Ureter (tissue), 1 donor: ENCODE data around the gene COA8. TPM values are rescaled to one million over a fixed set of nuclear protein-coding genes. Genes with fewer than 3 reads are reported as not detected.
A peak's percentile ranks its signal among the peaks of the same experiment; 100 is the strongest.
"Not testable (repeated sequence)": the region's sequence is repeated elsewhere in the genome, so short reads cannot be mapped to it uniquely, and the experiment has no call there.

Experiments used
- DNase-seq: peaks from one replicate; pipeline ENCODE4 v3.0.0-alpha.2; 2020; ENCODE audit warnings: low spot score
- total RNA-seq: library from RNA; stranded (reverse); gene quantifications from one replicate; pipeline ENCODE4 v1.2.4, GENCODE V29; 2023
- donor health status: DM: yes; HTN: yes; CAD: no.

The COA8 gene
- total RNA-seq, 1 donor from 2014 or later = 37.3 TPM

- no peak for DNase-seq
These were observed 11.3 kb downstream of the COA8 start for GRCh38 chr14:103574104-103574503.

GRCh38 chr14:103574707-103575285 is 12.0 kb downstream of the COA8 start:
- DNase-seq = no peak

GRCh38 chr14:103576371-103577024 is 13.7 kb downstream of the COA8 start:
- peak; percentile 94 for DNase-seq

- DNase-seq = no peak
These were observed 15.8 kb downstream of the COA8 start for GRCh38 chr14:103578401-103579075.

GRCh38 chr14:103581206-103581605 is 18.4 kb downstream of the COA8 start:
- no peak for DNase-seq

GRCh38 chr14:103581954-103582703 is 19.4 kb downstream of the COA8 start:
- DNase-seq = peak; percentile 72

- no peak for DNase-seq
These were observed 21.7 kb downstream of the COA8 start for GRCh38 chr14:103584326-103584915.

GRCh38 chr14:103593577-103593976 is 30.8 kb downstream of the COA8 start:
- no peak for DNase-seq

- DNase-seq = no peak
These were observed 31.5 kb downstream of the COA8 start for GRCh38 chr14:103594265-103594664.

- no peak for DNase-seq
These were observed 35.0 kb downstream of the COA8 start for GRCh38 chr14:103597623-103598377.

GRCh38 chr14:103600503-103600902 is 37.7 kb downstream of the COA8 start:
- DNase-seq = no peak

GRCh38 chr14:103604620-103605019 is 41.9 kb downstream of the COA8 start:
- no peak for DNase-seq

GRCh38 chr14:103606963-103607668 is 44.4 kb downstream of the COA8 start:
- peak; percentile 75 for DNase-seq

- no peak for DNase-seq
These were observed 45.1 kb downstream of the COA8 start for GRCh38 chr14:103607822-103608221.

GRCh38 chr14:103609081-103609480 is 46.3 kb downstream of the COA8 start:
- DNase-seq = not testable (repeated sequence)

GRCh38 chr14:103611215-103611614 is 48.5 kb downstream of the COA8 start:
- no peak for DNase-seq

- DNase-seq = no peak
These were observed 50.8 kb downstream of the COA8 start for GRCh38 chr14:103613517-103613916.

- no peak for DNase-seq
These were observed 54.0 kb downstream of the COA8 start for GRCh38 chr14:103616635-103617300.

- DNase-seq = no peak
These were observed 56.3 kb downstream of the COA8 start for GRCh38 chr14:103619057-103619456.

- no peak for DNase-seq
These were observed 59.1 kb downstream of the COA8 start for GRCh38 chr14:103621860-103622259.
